HL-60 (cell line): ENCODE measurements around the gene SIPA1L3.

Experiments used
- DNase-seq, 2 experiments: peaks; one replicate each; pipeline ENCODE4 v3.0.0-alpha.2; 2010 to 2020; ENCODE audit warnings: low read depth in 1 of 2, low spot score in 1 of 2
- H3K27ac ChIP-seq: fragments of 250-450 bp; sonication (Bioruptor Pico); replicated peaks from 2 replicates; pipeline ENCODE4 v1.5.1; 2020; ENCODE audit warnings: mild to moderate bottlenecking, moderate library complexity
- H3K27me3 ChIP-seq: fragments of 250-450 bp; sonication (Bioruptor Pico); 2 replicates; pipeline ENCODE4 v1.5.1; 2021; ENCODE audit warnings: mild to moderate bottlenecking, moderate library complexity; ENCODE audit not compliant: insufficient read depth, poor library complexity, severe bottlenecking
- H3K4me3 ChIP-seq: replicated peaks from 2 replicates; pipeline ENCODE4 v1.5.1; 2011; ENCODE audit warnings: mild to moderate bottlenecking, control low read depth, low read length; ENCODE audit not compliant: insufficient read depth
- GABPA ChIP-seq: IDR thresholded peaks from 2 replicates; pipeline ENCODE4 v1.6.1; 2012; ENCODE audit warnings: low read depth
- POLR2AphosphoS5 ChIP-seq: IDR thresholded peaks from 2 replicates; pipeline ENCODE4 v1.6.1; 2012; ENCODE audit warnings: low read depth
- SPI1 ChIP-seq: IDR thresholded peaks from 2 replicates; pipeline ENCODE4 v1.6.1; 2012; ENCODE audit warnings: low read depth, mild to moderate bottlenecking, borderline replicate concordance
- TF ChIP-seq, protein P1 (sequence below): IDR thresholded peaks from one replicate; pipeline ENCODE4 v1.5.1; 2011; ENCODE audit warnings: low read length, control low read depth, inconsistent platforms; ENCODE audit not compliant: insufficient read depth
- TF ChIP-seq, protein P2 (sequence below): IDR thresholded peaks from 2 replicates; pipeline ENCODE4 v1.6.1; 2012; ENCODE audit warnings: low read depth; ENCODE audit not compliant: insufficient replicate concordance

SIPA1L3 gene

DNA sequence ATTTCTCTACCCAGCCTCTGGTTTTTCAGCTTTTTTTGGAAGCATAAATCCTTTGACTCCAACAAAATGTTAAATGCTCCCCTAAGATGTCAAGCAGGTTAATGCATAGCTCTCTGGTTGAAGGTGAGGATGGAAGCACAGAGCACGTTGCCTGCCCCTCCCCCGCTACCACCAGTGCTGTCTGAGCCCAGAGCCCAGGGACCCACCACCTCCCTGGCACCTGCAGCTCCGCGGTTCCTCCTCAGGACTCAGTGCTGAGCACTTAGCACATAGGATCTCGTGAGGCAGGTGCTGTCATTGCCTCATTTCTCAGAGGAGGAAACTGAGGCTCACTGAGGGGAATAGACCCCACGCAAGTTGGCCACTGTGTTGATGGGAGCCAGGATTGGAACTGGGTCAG is 268.4 kb downstream of the SIPA1L3 start:
- Histone ChIP-seq H3K27ac (no peak overlapping the region), H3K27me3 (no peaks in the 10 kb centered on the region), H3K4me3 (no peak overlapping the region)
- no peak for DNase-seq
- no peak for TF ChIP-seq POLR2AphosphoS5

DNA sequence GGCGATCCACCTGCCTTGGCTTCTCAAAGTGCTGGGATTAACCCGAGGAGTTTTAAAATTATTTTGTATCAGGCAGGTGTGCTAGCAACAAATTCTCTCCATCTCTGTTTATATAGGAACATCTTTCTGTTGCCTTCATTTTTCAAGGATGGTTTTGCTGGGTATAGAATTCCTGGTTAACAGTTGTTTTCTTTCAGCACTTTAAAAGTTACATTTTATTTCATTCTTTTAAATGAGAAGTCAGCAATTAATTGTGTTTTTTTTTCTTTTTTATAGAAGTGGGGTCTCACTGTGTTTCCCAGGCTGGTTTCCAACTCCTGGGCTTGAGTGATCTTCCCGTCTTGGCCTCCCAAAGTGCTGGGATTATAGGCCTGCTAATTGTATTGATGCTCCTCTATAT is 273.1 kb downstream of the SIPA1L3 start:
- Histone ChIP-seq H3K27me3 (no peaks in the 10 kb centered on the region), H3K27ac (no peak overlapping the region), H3K4me3 (no peak overlapping the region)
- DNase-seq = no peak
- no peak for TF ChIP-seq GABPA
- no peak for TF ChIP-seq POLR2AphosphoS5
- TF ChIP-seq, protein P1, sequence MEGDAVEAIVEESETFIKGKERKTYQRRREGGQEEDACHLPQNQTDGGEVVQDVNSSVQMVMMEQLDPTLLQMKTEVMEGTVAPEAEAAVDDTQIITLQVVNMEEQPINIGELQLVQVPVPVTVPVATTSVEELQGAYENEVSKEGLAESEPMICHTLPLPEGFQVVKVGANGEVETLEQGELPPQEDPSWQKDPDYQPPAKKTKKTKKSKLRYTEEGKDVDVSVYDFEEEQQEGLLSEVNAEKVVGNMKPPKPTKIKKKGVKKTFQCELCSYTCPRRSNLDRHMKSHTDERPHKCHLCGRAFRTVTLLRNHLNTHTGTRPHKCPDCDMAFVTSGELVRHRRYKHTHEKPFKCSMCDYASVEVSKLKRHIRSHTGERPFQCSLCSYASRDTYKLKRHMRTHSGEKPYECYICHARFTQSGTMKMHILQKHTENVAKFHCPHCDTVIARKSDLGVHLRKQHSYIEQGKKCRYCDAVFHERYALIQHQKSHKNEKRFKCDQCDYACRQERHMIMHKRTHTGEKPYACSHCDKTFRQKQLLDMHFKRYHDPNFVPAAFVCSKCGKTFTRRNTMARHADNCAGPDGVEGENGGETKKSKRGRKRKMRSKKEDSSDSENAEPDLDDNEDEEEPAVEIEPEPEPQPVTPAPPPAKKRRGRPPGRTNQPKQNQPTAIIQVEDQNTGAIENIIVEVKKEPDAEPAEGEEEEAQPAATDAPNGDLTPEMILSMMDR = no peak
- no peak for TF ChIP-seq SPI1
- TF ChIP-seq, protein P2, sequence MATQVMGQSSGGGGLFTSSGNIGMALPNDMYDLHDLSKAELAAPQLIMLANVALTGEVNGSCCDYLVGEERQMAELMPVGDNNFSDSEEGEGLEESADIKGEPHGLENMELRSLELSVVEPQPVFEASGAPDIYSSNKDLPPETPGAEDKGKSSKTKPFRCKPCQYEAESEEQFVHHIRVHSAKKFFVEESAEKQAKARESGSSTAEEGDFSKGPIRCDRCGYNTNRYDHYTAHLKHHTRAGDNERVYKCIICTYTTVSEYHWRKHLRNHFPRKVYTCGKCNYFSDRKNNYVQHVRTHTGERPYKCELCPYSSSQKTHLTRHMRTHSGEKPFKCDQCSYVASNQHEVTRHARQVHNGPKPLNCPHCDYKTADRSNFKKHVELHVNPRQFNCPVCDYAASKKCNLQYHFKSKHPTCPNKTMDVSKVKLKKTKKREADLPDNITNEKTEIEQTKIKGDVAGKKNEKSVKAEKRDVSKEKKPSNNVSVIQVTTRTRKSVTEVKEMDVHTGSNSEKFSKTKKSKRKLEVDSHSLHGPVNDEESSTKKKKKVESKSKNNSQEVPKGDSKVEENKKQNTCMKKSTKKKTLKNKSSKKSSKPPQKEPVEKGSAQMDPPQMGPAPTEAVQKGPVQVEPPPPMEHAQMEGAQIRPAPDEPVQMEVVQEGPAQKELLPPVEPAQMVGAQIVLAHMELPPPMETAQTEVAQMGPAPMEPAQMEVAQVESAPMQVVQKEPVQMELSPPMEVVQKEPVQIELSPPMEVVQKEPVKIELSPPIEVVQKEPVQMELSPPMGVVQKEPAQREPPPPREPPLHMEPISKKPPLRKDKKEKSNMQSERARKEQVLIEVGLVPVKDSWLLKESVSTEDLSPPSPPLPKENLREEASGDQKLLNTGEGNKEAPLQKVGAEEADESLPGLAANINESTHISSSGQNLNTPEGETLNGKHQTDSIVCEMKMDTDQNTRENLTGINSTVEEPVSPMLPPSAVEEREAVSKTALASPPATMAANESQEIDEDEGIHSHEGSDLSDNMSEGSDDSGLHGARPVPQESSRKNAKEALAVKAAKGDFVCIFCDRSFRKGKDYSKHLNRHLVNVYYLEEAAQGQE = no peak

DNA sequence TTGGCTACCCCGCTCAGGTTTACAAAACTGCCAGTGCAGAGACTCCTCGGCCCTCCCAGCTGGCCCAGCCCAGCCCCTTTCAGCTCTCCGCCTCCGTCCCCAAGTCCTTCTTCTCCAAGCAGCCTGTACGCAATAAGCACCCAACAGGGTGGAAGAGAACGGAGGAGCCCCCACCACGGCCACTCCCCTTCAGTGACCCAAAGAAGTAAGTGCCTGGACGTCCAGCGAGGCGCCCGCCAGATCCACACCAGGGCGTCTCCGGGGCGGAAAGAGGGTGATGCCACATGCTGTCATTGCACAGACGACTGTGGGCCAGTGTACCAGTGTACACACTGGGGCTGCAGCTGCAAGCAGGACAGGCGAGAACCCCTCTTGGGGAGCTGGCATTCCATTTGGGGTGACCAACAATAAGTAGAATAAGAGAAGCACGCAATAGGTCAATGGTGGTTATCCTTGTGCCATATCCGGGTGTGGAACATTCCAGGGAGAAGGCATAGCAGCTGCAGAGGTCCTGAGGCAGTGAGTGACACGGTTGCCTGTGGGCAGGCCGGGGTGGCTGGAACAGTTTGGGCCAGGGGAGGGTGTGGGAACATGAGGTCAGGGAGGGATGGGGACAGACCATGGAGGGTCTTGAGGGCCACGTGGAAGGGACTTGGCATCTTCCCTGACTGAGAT is 275.7 kb downstream of the SIPA1L3 start:
- H3K4me3 ChIP-seq = no peak overlapping the region
- no peaks in the 10 kb centered on the region for H3K27me3 ChIP-seq
- H3K27ac ChIP-seq = no peak overlapping the region
- TF ChIP-seq, protein P1 = no peak
- TF ChIP-seq, protein P2 = no peak
- TF ChIP-seq SPI1 = no peak
- TF ChIP-seq POLR2AphosphoS5 = no peak
- TF ChIP-seq GABPA = no peak
- no peak for DNase-seq

DNA sequence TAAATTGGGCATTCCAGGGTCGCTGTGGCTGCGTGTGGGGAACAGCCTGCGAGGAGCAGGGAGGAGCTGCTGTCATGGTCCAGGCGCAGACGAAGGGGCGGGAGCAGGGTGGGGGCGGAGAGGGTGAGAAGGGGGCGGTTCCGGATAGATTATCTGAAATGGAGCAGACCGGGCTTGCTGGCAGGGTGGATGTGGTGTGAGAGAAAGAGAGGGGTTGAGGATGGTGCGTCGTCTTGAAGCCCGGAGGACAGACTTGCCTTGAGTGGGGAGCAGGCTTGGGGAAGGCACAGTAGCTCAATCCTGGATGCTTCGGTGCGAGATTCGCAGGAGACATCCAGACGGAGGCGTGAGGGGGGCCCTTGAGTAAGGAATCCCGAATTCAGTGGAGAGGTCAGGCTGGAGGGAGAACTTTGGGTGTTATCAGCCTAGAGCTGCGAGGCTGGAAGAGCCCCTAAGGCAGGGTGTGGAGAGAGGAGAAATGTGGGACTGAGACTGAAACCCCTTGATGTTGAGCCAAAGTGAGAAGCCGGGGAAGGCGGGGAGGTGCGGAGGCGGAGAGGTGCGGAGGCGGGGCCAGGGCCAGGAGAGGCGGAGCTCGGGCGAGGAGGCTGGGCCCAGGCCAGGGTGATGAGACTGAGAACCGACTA is 276.4 kb downstream of the SIPA1L3 start:
- no peak overlapping the region for H3K4me3 ChIP-seq
- no peak for DNase-seq
- H3K27ac ChIP-seq = no peak overlapping the region

More for the DNA sequence above, 276.4 kb downstream of the SIPA1L3 start:
- no peaks in the 10 kb centered on the region for H3K27me3 ChIP-seq
- TF ChIP-seq SPI1 = no peak
- TF ChIP-seq POLR2AphosphoS5 = no peak
- TF ChIP-seq, protein P2 = no peak
- no peak for TF ChIP-seq GABPA
- TF ChIP-seq, protein P1 = no peak
